K562 (cell line): ENCODE results near the gene TRERF1. TPM values are rescaled to one million over a fixed set of nuclear protein-coding genes. Genes with fewer than 3 reads are reported as not detected.

ENCODE experiments used
- ATAC-seq: fragments of 200-7000 bp; cut with Tn5 transposase; 3 replicates; pipeline ENCODE4 v1.9.1; 2020; ENCODE audit warnings: moderate library complexity
- BruUV-seq: library from RNA; stranded (reverse); fragments of 400-500 nt; replicated peaks from 2 replicates; lab custom pipeline; 2021; lab: Mats Ljungman, UMichigan
- CTCF ChIA-PET: fragments of 300-600 bp; formaldehyde crosslinking; extraction: SDS; loops from one replicate; lab custom pipeline; 2021; ENCODE audit warnings: low intra/inter-chr PET ratio; lab: Yijun Ruan, JAX
- POLR2A ChIA-PET: fragments of 300-600, 350-650 bp; sonication (Branson Sonifier 250); formaldehyde crosslinking; extraction: SDS; loops from one replicate; lab custom pipeline; 2021; ENCODE audit warnings: antibody characterized with exemption, inconsistent platforms; lab: Yijun Ruan, JAX
- DNase-seq, 4 experiments: peaks; one replicate each; pipeline versions ENCODE4 v3.0.0 to v3.0.0-alpha.2; 2011 to 2018; ENCODE audit warnings: low spot score in 3 of 4, mixed read lengths in 3 of 4; ENCODE audit errors: extremely low read depth in 1 of 4
- FAIRE-seq: peaks from 2 replicates; lab custom pipeline; 2011; peaks lifted over from hg19 to GRCh38; lab: Jason Lieb, UNC
- H2AFZ ChIP-seq: 2 replicates; pipeline ENCODE4 v1.6.0; 2011; ENCODE audit warnings: low read depth, low read length, control low read depth, inconsistent platforms
- H3K27ac ChIP-seq: fragments of 200-600 bp; 3 replicates; pipeline ENCODE4 v1.8.0; 2011; ENCODE audit warnings: low read depth, mild to moderate bottlenecking, control low read depth, inconsistent platforms, low read length, moderate library complexity, mixed read lengths; ENCODE audit errors: extremely low read depth
- H3K27me3 ChIP-seq, 2 experiments: fragments of 300-600 bp in 1 of 2; 2 replicates in 1 of 2; 3 replicates in 1 of 2; pipeline versions ENCODE4 v1.6.0 to v1.8.0; 2011; ENCODE audit warnings: inconsistent platforms in 2 of 2, low read length in 2 of 2, mild to moderate bottlenecking in 1 of 2, mixed read lengths in 1 of 2, moderate library complexity in 1 of 2; ENCODE audit not compliant: control insufficient read depth in 2 of 2, insufficient read depth in 2 of 2
- H3K36me3 ChIP-seq: fragments of 300-600 bp; 3 replicates; pipeline ENCODE4 v1.8.0; 2011; ENCODE audit warnings: mild to moderate bottlenecking, low read length, inconsistent platforms; ENCODE audit not compliant: control insufficient read depth, insufficient read depth
- H3K4me1 ChIP-seq, 2 experiments: fragments of 200-600 bp in 1 of 2; replicated peaks in 1 of 2; 2 replicates in 1 of 2; 3 replicates in 1 of 2; pipeline versions ENCODE4 v1.5.1 to v1.8.0; 2011; ENCODE audit warnings: inconsistent platforms in 2 of 2, low read length in 2 of 2, mild to moderate bottlenecking in 1 of 2, mixed read lengths in 1 of 2, moderate library complexity in 1 of 2; ENCODE audit not compliant: control insufficient read depth in 2 of 2, insufficient read depth in 2 of 2
- H3K4me2 ChIP-seq: 2 replicates; pipeline ENCODE4 v1.6.1; 2011; ENCODE audit warnings: low read length, control low read depth, inconsistent platforms, mixed read lengths; ENCODE audit not compliant: insufficient read depth
- H3K4me3 ChIP-seq: fragments of 200-600 bp; sonication (generic), shearing (Covaris generic); 2 replicates; pipeline ENCODE4 v1.5.1; 2016; ENCODE audit warnings: control low read depth, inconsistent platforms
- H3K79me2 ChIP-seq: fragments of 200-600 bp; 3 replicates; pipeline ENCODE4 v1.8.0; 2011; ENCODE audit warnings: low read length, inconsistent platforms; ENCODE audit not compliant: control insufficient read depth, insufficient read depth
- H3K9ac ChIP-seq, 2 experiments: 2 replicates each; pipeline versions ENCODE4 v1.6.0 to v1.6.1; 2011; ENCODE audit warnings: low read depth in 2 of 2, low read length in 2 of 2, control low read depth in 1 of 2, inconsistent platforms in 1 of 2, mild to moderate bottlenecking in 1 of 2, mixed read lengths in 1 of 2; ENCODE audit not compliant: insufficient read depth in 1 of 2
- H3K9me1 ChIP-seq: one replicate; pipeline ENCODE4 v1.6.0; 2011; ENCODE audit warnings: inconsistent platforms, mild to moderate bottlenecking, low read length, moderate library complexity; ENCODE audit not compliant: control insufficient read depth, insufficient read depth
- H3K9me3 ChIP-seq: replicated peaks from 2 replicates; pipeline ENCODE4 v1.5.1; 2011; ENCODE audit warnings: low read depth, low read length, inconsistent platforms; ENCODE audit not compliant: control insufficient read depth, insufficient read depth
- H4K20me1 ChIP-seq: replicated peaks from 2 replicates; pipeline ENCODE4 v1.6.1; 2011; ENCODE audit warnings: low read length, inconsistent platforms, mixed read lengths; ENCODE audit not compliant: control insufficient read depth, insufficient read depth
- CTBP1 ChIP-seq: fragments of 450-650 bp; IDR thresholded peaks from 2 replicates; pipeline ENCODE4 v1.6.1; 2016; ENCODE audit warnings: borderline replicate concordance
- EZH2 ChIP-seq: IDR thresholded peaks from 2 replicates; pipeline ENCODE4 v1.6.1; 2012; ENCODE audit warnings: low read depth, mild to moderate bottlenecking, inconsistent platforms, low read length, borderline replicate concordance
- FIP1L1 ChIP-seq: fragments of 200-400 bp; formaldehyde crosslinking; IDR thresholded peaks from 2 replicates; pipeline ENCODE4 v1.6.1; 2018; ENCODE audit warnings: mild to moderate bottlenecking, low read depth, low read length; ENCODE audit not compliant: poor library complexity, severe bottlenecking
- FOSL1 ChIP-seq: fragments of 200-800 bp; sonication (Bioruptor generic); conservative IDR thresholded peaks from 2 replicates; pipeline ENCODE4 v1.6.1; 2016; ENCODE audit warnings: missing genetic modification characterization, missing compliant biosample characterization
- FOXJ2 ChIP-seq: fragments of 200-800 bp; sonication (Bioruptor generic); IDR thresholded peaks from 2 replicates; pipeline ENCODE4 v1.6.1; 2016; ENCODE audit warnings: missing genetic modification characterization, missing compliant biosample characterization
- KAT2B ChIP-seq: IDR thresholded peaks from one replicate; pipeline ENCODE4 v1.6.1; 2012; ENCODE audit warnings: low read depth, mild to moderate bottlenecking, control low read depth, inconsistent platforms, low read length, moderate library complexity
- KDM4B ChIP-seq, 2 experiments: fragments of 450-650 bp in 1 of 2; sonication (generic) in 1 of 2; IDR thresholded peaks; 2 replicates each; pipeline ENCODE4 v1.6.1; 2016 to 2017; ENCODE audit warnings: borderline replicate concordance in 2 of 2, antibody characterized with exemption in 1 of 2, low read depth in 1 of 2, mild to moderate bottlenecking in 1 of 2
- NCOA1 ChIP-seq: fragments of 450-650 bp; IDR thresholded peaks from 2 replicates; pipeline ENCODE4 v1.6.1; 2016; ENCODE audit warnings: low read depth
- NCOA4 ChIP-seq: fragments of 450-650 bp; IDR thresholded peaks from 2 replicates; pipeline ENCODE4 v1.6.1; 2018; ENCODE audit warnings: mild to moderate bottlenecking; ENCODE audit not compliant: partially characterized antibody
- NFE2L1 ChIP-seq: fragments of 450-650 bp; IDR thresholded peaks from 2 replicates; pipeline ENCODE4 v1.6.1; 2016; ENCODE audit warnings: missing genetic modification characterization, low read depth, mild to moderate bottlenecking, missing compliant biosample characterization, moderate library complexity, borderline replicate concordance
- RFX1 ChIP-seq: fragments of 450-650 bp; IDR thresholded peaks from 2 replicates; pipeline ENCODE4 v1.6.1; 2016; ENCODE audit warnings: mild to moderate bottlenecking, moderate library complexity
- SIN3B ChIP-seq: fragments of 450-650 bp; IDR thresholded peaks from 2 replicates; pipeline ENCODE4 v1.6.1; 2017; ENCODE audit warnings: low read depth, mild to moderate bottlenecking, moderate library complexity
- ZBTB26 ChIP-seq: fragments of 450-650 bp; formaldehyde crosslinking; IDR thresholded peaks from 2 replicates; pipeline ENCODE4 v1.4.0; 2022; ENCODE audit warnings: missing genetic modification characterization
- ZBTB8A ChIP-seq: fragments of 450-650 bp; IDR thresholded peaks from 2 replicates; pipeline ENCODE4 v1.6.1; 2018; ENCODE audit warnings: mild to moderate bottlenecking, moderate library complexity; ENCODE audit not compliant: partially characterized antibody
- ZFP30 ChIP-seq: fragments of 250-450 bp; sonication (Bioruptor Pico); IDR thresholded peaks from 2 replicates; pipeline ENCODE4 v1.8.0; 2022; ENCODE audit warnings: moderate library complexity, mild to moderate bottlenecking, inconsistent platforms, borderline replicate concordance
- ZNF717 ChIP-seq: fragments of 250-450 bp; sonication (Bioruptor Pico); IDR thresholded peaks from 2 replicates; pipeline ENCODE4 v1.5.0; 2021
- ZSCAN29 ChIP-seq: fragments of 450-650 bp; IDR thresholded peaks from 2 replicates; pipeline ENCODE4 v1.6.1; 2017
- WGBS: fragments of 100-300 bp; shearing (Covaris generic); methylation state at CpG from one replicate; pipeline ENCODE4 v1.1.6; 2016; ENCODE audit warnings: low coverage, mixed read lengths; ENCODE audit not compliant: insufficient coverage; ENCODE audit errors: missing lambda C conversion rate; 5-methylcytosine and 5-hydroxymethylcytosine counted together
- in situ Hi-C: fragments of 300-500 bp; cut with MboI; formaldehyde crosslinking; loops from 4 replicates; pipeline ENCODE4 v1.15.0; 2018; ENCODE audit warnings: inconsistent platforms, mixed read lengths
- intact Hi-C: fragments of 100-400 bp; cut with micrococcal nuclease; formaldehyde crosslinking; loops from 2 replicates; pipeline ENCODE4 v1.14.2; 2022
- polyA plus RNA-seq, 8 experiments: library from polyadenylated mRNA; depleted of rRNA in 4 of 8; stranded (reverse) in 5 of 8; unstranded in 3 of 8; fragments of >200 nt; fragmentation: Nextera tagmentation in 2 of 8; fragmentation: Illumina TruSeq in 1 of 8; extraction: Ambion mirVana in 2 of 8; extraction: Trizol in 1 of 8; gene quantifications; 2 replicates each; pipeline versions ENCODE4 v1.2.1 to v1.2.3, GENCODE V29; 2011 to 2014; ENCODE audit warnings: inconsistent platforms in 1 of 8, missing spikeins in 1 of 8
- total RNA-seq, 7 experiments: library from RNA; depleted of rRNA in 6 of 7; stranded (reverse); fragments of >200 nt in 6 of 7; fragmentation: Illumina TruSeq in 2 of 7; extraction: Trizol in 2 of 7; gene quantifications; 2 replicates each; pipeline versions ENCODE4 v1.2.1 to v1.2.3, GENCODE V29; 2011 to 2021; ENCODE audit warnings: low replicate concordance in 1 of 7
- TF ChIP-seq, protein P1 (sequence below): sonication (generic); formaldehyde crosslinking; IDR thresholded peaks from 2 replicates; pipeline ENCODE4 v1.8.0; 2023; ENCODE audit warnings: mild to moderate bottlenecking, missing genetic modification reagents
- TF ChIP-seq, protein P2 (sequence below): sonication (generic); formaldehyde crosslinking; IDR thresholded peaks from 2 replicates; pipeline ENCODE4 v1.8.0; 2022; ENCODE audit warnings: missing genetic modification reagents, mild to moderate bottlenecking, borderline replicate concordance

TRERF1 gene
- total and polyA plus RNA-seq, 9 of the 15 experiments (the other 6 are each of a cell fraction or from before 2014, with no cell fraction given) = 0.04 to 0.20 (median 0.07) TPM; not detected in 3

DNA sequence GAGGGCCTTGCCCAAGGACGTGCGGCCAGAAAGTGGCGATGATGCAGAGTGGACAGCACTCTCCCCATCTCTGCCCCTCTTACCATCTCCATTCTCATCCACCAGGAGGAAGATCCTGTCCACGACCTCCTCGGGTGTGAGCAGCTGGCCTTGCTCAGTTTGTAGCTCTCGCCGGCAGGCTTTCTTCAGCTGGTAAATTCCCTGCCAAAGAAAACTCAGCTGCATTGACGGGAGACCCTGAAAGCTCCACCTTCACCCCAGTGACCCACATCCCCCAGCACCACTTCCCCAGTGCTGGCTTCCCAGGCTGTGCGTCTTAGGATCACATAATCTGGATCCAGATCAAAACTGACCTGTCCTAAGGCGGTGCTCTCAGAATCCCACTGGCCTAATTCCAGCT is 266.1 kb downstream of the TRERF1 start:
- ATAC-seq (peak; percentile 52), FAIRE-seq (peak; percentile 44), DNase-seq (no peak)
- Histone ChIP-seq H3K27ac (no peak overlapping the region), H3K79me2 (no peaks in the 10 kb centered on the region), H3K9ac (peak overlapping the region in 1 of 2 experiments; percentile 49; a peak in 1 of 4 replicates), H2AFZ (no peak overlapping the region), H3K4me1 (peaks cover 6 to 12% of the 10 kb centered on the region in 2 experiments; a peak in 3 of 5 replicates), H3K36me3 (no peaks in the 10 kb centered on the region), H3K4me2 (no peak overlapping the region), H3K9me1 (no peaks in the 10 kb centered on the region), H4K20me1 (no peaks in the 10 kb centered on the region), H3K27me3 (no peaks in the 10 kb centered on the region), H3K9me3 (no peaks in the 10 kb centered on the region), H3K4me3 (no peak overlapping the region)
- ChIA-PET CTCF (no interaction called here), POLR2A (interaction anchor here (0.9 to 1.6 kb wide), 2 partner anchors 18 to 44 kb away, joined by 3 to 6 read pairs; no protein-coding TSS in a partner anchor)
- BruUV-seq = no TSS peak
- 37% methylated on average over 10 of the region's 10 CpGs for WGBS
- intact Hi-C loops (no loop called here), in situ Hi-C loops (no loop called here)
- TF ChIP-seq ZBTB8A (no peak), ZBTB26 (CRISPR knock-in tag) (no peak), FOSL1 (tag) (no peak), CTBP1 (no peak), NCOA4 (no peak), RFX1 (no peak), FOXJ2 (no peak), FIP1L1 (no peak), ZFP30 (no peak), ZSCAN29 (no peak), EZH2 (no peak), KDM4B (IDR thresholded peaks at IDR 0.05; ENCODE audit: borderline replicate concordance in 2 of 2, low read depth in 1 of 2) (no peak), NFE2L1 (tag) (no peak), SIN3B (no peak), KAT2B (no peak), ZNF717 (CRISPR knock-in tag) (no peak), NCOA1 (no peak)
- TF ChIP-seq, protein P1, sequence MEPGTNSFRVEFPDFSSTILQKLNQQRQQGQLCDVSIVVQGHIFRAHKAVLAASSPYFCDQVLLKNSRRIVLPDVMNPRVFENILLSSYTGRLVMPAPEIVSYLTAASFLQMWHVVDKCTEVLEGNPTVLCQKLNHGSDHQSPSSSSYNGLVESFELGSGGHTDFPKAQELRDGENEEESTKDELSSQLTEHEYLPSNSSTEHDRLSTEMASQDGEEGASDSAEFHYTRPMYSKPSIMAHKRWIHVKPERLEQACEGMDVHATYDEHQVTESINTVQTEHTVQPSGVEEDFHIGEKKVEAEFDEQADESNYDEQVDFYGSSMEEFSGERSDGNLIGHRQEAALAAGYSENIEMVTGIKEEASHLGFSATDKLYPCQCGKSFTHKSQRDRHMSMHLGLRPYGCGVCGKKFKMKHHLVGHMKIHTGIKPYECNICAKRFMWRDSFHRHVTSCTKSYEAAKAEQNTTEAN (CRISPR knock-in tag) = no peak
- TF ChIP-seq, protein P2, sequence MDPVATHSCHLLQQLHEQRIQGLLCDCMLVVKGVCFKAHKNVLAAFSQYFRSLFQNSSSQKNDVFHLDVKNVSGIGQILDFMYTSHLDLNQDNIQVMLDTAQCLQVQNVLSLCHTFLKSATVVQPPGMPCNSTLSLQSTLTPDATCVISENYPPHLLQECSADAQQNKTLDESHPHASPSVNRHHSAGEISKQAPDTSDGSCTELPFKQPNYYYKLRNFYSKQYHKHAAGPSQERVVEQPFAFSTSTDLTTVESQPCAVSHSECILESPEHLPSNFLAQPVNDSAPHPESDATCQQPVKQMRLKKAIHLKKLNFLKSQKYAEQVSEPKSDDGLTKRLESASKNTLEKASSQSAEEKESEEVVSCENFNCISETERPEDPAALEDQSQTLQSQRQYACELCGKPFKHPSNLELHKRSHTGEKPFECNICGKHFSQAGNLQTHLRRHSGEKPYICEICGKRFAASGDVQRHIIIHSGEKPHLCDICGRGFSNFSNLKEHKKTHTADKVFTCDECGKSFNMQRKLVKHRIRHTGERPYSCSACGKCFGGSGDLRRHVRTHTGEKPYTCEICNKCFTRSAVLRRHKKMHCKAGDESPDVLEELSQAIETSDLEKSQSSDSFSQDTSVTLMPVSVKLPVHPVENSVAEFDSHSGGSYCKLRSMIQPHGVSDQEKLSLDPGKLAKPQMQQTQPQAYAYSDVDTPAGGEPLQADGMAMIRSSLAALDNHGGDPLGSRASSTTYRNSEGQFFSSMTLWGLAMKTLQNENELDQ (CRISPR knock-in tag) = no peak
